GM23338 (cell line): ENCODE results near the gene FHIT. TPM values are rescaled to one million over a fixed set of nuclear protein-coding genes. Genes with fewer than 3 reads are reported as not detected.

Experiments used
- ATAC-seq: fragments of 200-7000 bp; cut with Tn5 transposase; 3 replicates; pipeline ENCODE4 v1.9.1; 2020
- DNase-seq: peaks from one replicate; pipeline ENCODE4 v3.0.0-alpha.2; 2015; ENCODE audit warnings: low spot score
- H2AFZ ChIP-seq: fragments of 200-600 bp; sonication (generic); 2 replicates; pipeline ENCODE4 v1.8.0; 2016; ENCODE audit warnings: antibody characterized with exemption, mild to moderate bottlenecking, moderate library complexity
- H3F3A ChIP-seq: fragments of 200-600 bp; sonication (generic); replicated peaks from 2 replicates; pipeline ENCODE4 v1.8.0; 2017; ENCODE audit warnings: antibody characterized with exemption, mixed run types, low read depth
- H3K27ac ChIP-seq: fragments of 200-600 bp; sonication (generic); 2 replicates; pipeline ENCODE4 v1.6.1; 2016; ENCODE audit warnings: low read depth
- H3K27me3 ChIP-seq: fragments of 200-600 bp; sonication (generic); 2 replicates; pipeline ENCODE4 v1.8.0; 2016; ENCODE audit warnings: mild to moderate bottlenecking, mixed run types, moderate library complexity; ENCODE audit not compliant: insufficient read depth
- H3K36me3 ChIP-seq: fragments of 200-600 bp; sonication (generic); 2 replicates; pipeline ENCODE4 v1.8.0; 2016; ENCODE audit warnings: mild to moderate bottlenecking; ENCODE audit not compliant: insufficient read depth
- H3K4me1 ChIP-seq: fragments of 200-600 bp; sonication (generic); 2 replicates; pipeline ENCODE4 v1.8.0; 2016; ENCODE audit warnings: mild to moderate bottlenecking, moderate library complexity; ENCODE audit not compliant: insufficient read depth
- H3K4me2 ChIP-seq: fragments of 200-600 bp; sonication (generic); 2 replicates; pipeline ENCODE4 v1.7.1; 2017; ENCODE audit warnings: mixed run types
- H3K4me3 ChIP-seq: fragments of 200-600 bp; sonication (generic); 2 replicates; pipeline ENCODE4 v1.6.1; 2016; ENCODE audit warnings: mixed run types
- H3K79me2 ChIP-seq: fragments of 200-600 bp; sonication (generic); replicated peaks from 2 replicates; pipeline ENCODE4 v1.8.0; 2017; ENCODE audit warnings: mild to moderate bottlenecking; ENCODE audit not compliant: insufficient read depth
- H3K9me2 ChIP-seq: fragments of 200-600 bp; sonication (generic); 2 replicates; pipeline ENCODE4 v1.8.0; 2017; ENCODE audit not compliant: insufficient read depth
- H4K20me1 ChIP-seq: fragments of 200-600 bp; sonication (generic); replicated peaks from 2 replicates; pipeline ENCODE4 v1.8.0; 2017; ENCODE audit warnings: mild to moderate bottlenecking; ENCODE audit not compliant: insufficient read depth
- H3K27ac Mint-ChIP-seq: 2 replicates; pipeline ENCODE4 v1.8.0; 2020; ENCODE audit warnings: inconsistent platforms, mild to moderate bottlenecking, moderate library complexity, mixed read lengths
- H3K27me3 Mint-ChIP-seq: 3 replicates; pipeline ENCODE4 v1.8.0; 2022; ENCODE audit warnings: low read depth, mild to moderate bottlenecking, moderate library complexity, mixed read lengths, inconsistent platforms; ENCODE audit not compliant: insufficient read depth, poor library complexity
- H3K36me3 Mint-ChIP-seq: 3 replicates; pipeline ENCODE4 v1.8.0; 2021; ENCODE audit warnings: low read depth, mild to moderate bottlenecking, inconsistent platforms, moderate library complexity, mixed read lengths
- H3K4me1 Mint-ChIP-seq: 3 replicates; pipeline ENCODE4 v1.8.0; 2020; ENCODE audit warnings: mild to moderate bottlenecking, inconsistent platforms, mixed read lengths
- H3K4me3 Mint-ChIP-seq: 3 replicates; pipeline ENCODE4 v1.8.0; 2021; ENCODE audit warnings: moderate library complexity, mild to moderate bottlenecking, inconsistent platforms, mixed read lengths
- H3K9me3 Mint-ChIP-seq: 3 replicates; pipeline ENCODE4 v1.8.0; 2020; ENCODE audit warnings: moderate library complexity, mild to moderate bottlenecking, inconsistent platforms, mixed read lengths
- CREB1 ChIP-seq: fragments of 250-450 bp; sonication (Bioruptor Pico); IDR thresholded peaks from 2 replicates; pipeline ENCODE4 v1.5.0; 2020; ENCODE audit warnings: low read depth, mild to moderate bottlenecking, moderate library complexity
- CTCF ChIP-seq, 2 experiments: fragments of 200-600 bp in 1 of 2; sonication (generic) in 1 of 2; conservative IDR thresholded peaks; 2 replicates each; pipeline versions ENCODE4 v1.5.1 to v1.6.1; 2016 to 2017; ENCODE audit warnings: antibody characterized with exemption in 2 of 2, low read depth in 2 of 2, mild to moderate bottlenecking in 2 of 2, moderate library complexity in 1 of 2
- ETS1 ChIP-seq: IDR thresholded peaks from 2 replicates; pipeline ENCODE4 v1.6.1; 2016; ENCODE audit warnings: antibody characterized with exemption
- EZH2 ChIP-seq: fragments of 200-600 bp; sonication (generic); IDR thresholded peaks from one replicate; pipeline ENCODE4 v1.8.0; 2017; ENCODE audit warnings: antibody characterized with exemption, mild to moderate bottlenecking, low read depth; ENCODE audit not compliant: unreplicated experiment
- EZH2phosphoT487 ChIP-seq: fragments of 200-600 bp; sonication (generic); IDR thresholded peaks from one replicate; pipeline ENCODE4 v1.8.1; 2018; ENCODE audit warnings: antibody characterized with exemption; ENCODE audit not compliant: unreplicated experiment
- JUNB ChIP-seq: IDR thresholded peaks from one replicate; pipeline ENCODE4 v1.6.1; 2016; ENCODE audit warnings: antibody characterized with exemption; ENCODE audit not compliant: unreplicated experiment
- NANOG ChIP-seq: IDR thresholded peaks from 2 replicates; pipeline ENCODE4 v1.6.1; 2016; ENCODE audit warnings: antibody characterized with exemption, borderline replicate concordance
- POLR2AphosphoS5 ChIP-seq: IDR thresholded peaks from 2 replicates; pipeline ENCODE4 v1.6.1; 2016; ENCODE audit warnings: antibody characterized with exemption, low read depth
- REST ChIP-seq: IDR thresholded peaks from one replicate; pipeline ENCODE4 v1.6.1; 2018; ENCODE audit warnings: antibody characterized with exemption; ENCODE audit not compliant: unreplicated experiment
- STAT1 ChIP-seq: IDR thresholded peaks from one replicate; pipeline ENCODE4 v1.6.1; 2016; ENCODE audit warnings: antibody characterized with exemption; ENCODE audit not compliant: unreplicated experiment
- ZNF114 ChIP-seq: fragments of 250-450 bp; sonication (Bioruptor Pico); IDR thresholded peaks from 2 replicates; pipeline ENCODE4 v1.5.0; 2020; ENCODE audit warnings: mild to moderate bottlenecking, moderate library complexity
- ZNF331 ChIP-seq: fragments of 250-450 bp; sonication (Bioruptor Pico); IDR thresholded peaks from 2 replicates; pipeline ENCODE4 v1.5.0; 2020; ENCODE audit warnings: low read depth, mild to moderate bottlenecking, moderate library complexity
- ZNF462 ChIP-seq: fragments of 250-450 bp; sonication (Bioruptor Pico); IDR thresholded peaks from 2 replicates; pipeline ENCODE4 v1.5.0; 2020; ENCODE audit warnings: mild to moderate bottlenecking, moderate library complexity
- polyA plus RNA-seq: library from polyadenylated mRNA; unstranded; fragments of >200 nt; fragmentation: Nextera tagmentation; extraction: Ambion mirVana; gene quantifications from 2 replicates; pipeline ENCODE4 v1.2.1, GENCODE V29; 2016
- total RNA-seq: library from RNA; depleted of rRNA; stranded (reverse); fragments of >200 nt; shearing (Covaris generic); gene quantifications from 2 replicates; pipeline ENCODE4 v1.2.3, GENCODE V29; 2014

Gene FHIT
- total and polyA plus RNA-seq, 2 experiments from 2014 or later = 3.0 to 8.3 TPM

GRCh38 chr3:61035573-61035972, 215.7 kb downstream of the FHIT start:
- Mint-ChIP-seq H3K27ac (no peak overlapping the region), H3K27me3 (peaks cover 3% of the 10 kb centered on the region), H3K4me3 (no peak overlapping the region), H3K9me3 (peaks cover 26% of the 10 kb centered on the region), H3K36me3 (peaks cover 24% of the 10 kb centered on the region; the same call in 2 of the 3 replicates), H3K4me1 (no peaks in the 10 kb centered on the region)
- no peak for ATAC-seq
- no peaks in the 10 kb centered on the region for H3K27me3 ChIP-seq
- no peaks in the 10 kb centered on the region for H3F3A ChIP-seq
- no peaks in the 10 kb centered on the region for H3K4me1 ChIP-seq
- no peak overlapping the region for H3K27ac ChIP-seq
- no peak for DNase-seq
- H3K4me3 ChIP-seq = no peak overlapping the region
- TF ChIP-seq NANOG (no peak), CREB1 (no peak), ZNF331 (CRISPR knock-in tag) (no peak), EZH2 (no peak), REST (no peak), ZNF114 (no peak), ZNF462 (no peak), EZH2phosphoT487 (no peak), POLR2AphosphoS5 (no peak), JUNB (no peak), STAT1 (no peak), ETS1 (no peak), CTCF (conservative IDR thresholded peaks at IDR 0.05; ENCODE audit: low read depth in 2 of 2) (no peak)
- peaks cover 11% of the 10 kb centered on the region for H3K36me3 ChIP-seq
- no peaks in the 10 kb centered on the region for H4K20me1 ChIP-seq
- H3K79me2 ChIP-seq = no peaks in the 10 kb centered on the region
- H3K9me2 ChIP-seq = peaks cover 11% of the 10 kb centered on the region; the same call in 1 of the 2 replicates
- H2AFZ ChIP-seq = no peak overlapping the region
- no peak overlapping the region for H3K4me2 ChIP-seq
